ENCODE data around the gene SLC31A1. TPM values are rescaled to one million over a fixed set of nuclear protein-coding genes. Genes with fewer than 3 reads are reported as not detected.

Gene SLC31A1
- total and polyA plus RNA-seq, 8 donors: 2.5 to 16.1 (median 10.5) TPM

GRCh38 chr9:113219186-113219936, 2.0 kb upstream of the SLC31A1 start:
- no peaks in the 10 kb centered on the region for H3K27me3 ChIP-seq
- DNase-seq (no peak), ATAC-seq (no peak), FAIRE-seq (no peak)
- peak overlapping the region in 1 of 4 donors; percentile 56 for H3K4me3 ChIP-seq
- peak overlapping the region in 2 of 4 donors; percentile 14 to 42 for H3K27ac ChIP-seq
- intact Hi-C loops (cut with DNase I): no loop called here
- WGBS, 2 donors: 67 to 72% methylated on average over 3 of the region's 3 CpGs
- TF ChIP-seq, protein P1, sequence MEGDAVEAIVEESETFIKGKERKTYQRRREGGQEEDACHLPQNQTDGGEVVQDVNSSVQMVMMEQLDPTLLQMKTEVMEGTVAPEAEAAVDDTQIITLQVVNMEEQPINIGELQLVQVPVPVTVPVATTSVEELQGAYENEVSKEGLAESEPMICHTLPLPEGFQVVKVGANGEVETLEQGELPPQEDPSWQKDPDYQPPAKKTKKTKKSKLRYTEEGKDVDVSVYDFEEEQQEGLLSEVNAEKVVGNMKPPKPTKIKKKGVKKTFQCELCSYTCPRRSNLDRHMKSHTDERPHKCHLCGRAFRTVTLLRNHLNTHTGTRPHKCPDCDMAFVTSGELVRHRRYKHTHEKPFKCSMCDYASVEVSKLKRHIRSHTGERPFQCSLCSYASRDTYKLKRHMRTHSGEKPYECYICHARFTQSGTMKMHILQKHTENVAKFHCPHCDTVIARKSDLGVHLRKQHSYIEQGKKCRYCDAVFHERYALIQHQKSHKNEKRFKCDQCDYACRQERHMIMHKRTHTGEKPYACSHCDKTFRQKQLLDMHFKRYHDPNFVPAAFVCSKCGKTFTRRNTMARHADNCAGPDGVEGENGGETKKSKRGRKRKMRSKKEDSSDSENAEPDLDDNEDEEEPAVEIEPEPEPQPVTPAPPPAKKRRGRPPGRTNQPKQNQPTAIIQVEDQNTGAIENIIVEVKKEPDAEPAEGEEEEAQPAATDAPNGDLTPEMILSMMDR (IDR thresholded peaks at IDR 0.05): no peak
- H3K9me3 ChIP-seq: no peaks in the 10 kb centered on the region
- no peaks in the 10 kb centered on the region for H3K36me3 ChIP-seq
- H3K4me1 ChIP-seq: peaks cover 16 to 27% (median 21%) of the 10 kb centered on the region in 3 donors

- H3K4me1 ChIP-seq: peaks cover 15 to 27% (median 21%) of the 10 kb centered on the region in 3 donors
- TF ChIP-seq, protein P1 (IDR thresholded peaks at IDR 0.05): no peak
- H3K27me3 ChIP-seq: no peaks in the 10 kb centered on the region
- DNase-seq (no peak), FAIRE-seq (no peak), ATAC-seq (no peak)
- 13 to 18% methylated on average over 1 of the region's 1 CpG for WGBS, 2 donors
- H3K36me3 ChIP-seq: no peaks in the 10 kb centered on the region
- intact Hi-C loops (cut with DNase I): no loop called here
- H3K27ac ChIP-seq: peak overlapping the region in 2 of 4 donors; percentile 14 to 68
- no peaks in the 10 kb centered on the region for H3K9me3 ChIP-seq
- peak overlapping the region; percentile 56 to 72 (median 68) for H3K4me3 ChIP-seq
Observed at GRCh38 chr9:113219969-113220368, 1.4 kb upstream of the SLC31A1 start.

GRCh38 chr9:113220467-113221002, 809 bp upstream of the SLC31A1 start:
- no peaks in the 10 kb centered on the region for H3K27me3 ChIP-seq
- peak in 1 of 4 donors; percentile 2 for ATAC-seq
- TF ChIP-seq, protein P1 (IDR thresholded peaks at IDR 0.05): no peak
- DNase-seq: no peak
- FAIRE-seq: no peak
- no peaks in the 10 kb centered on the region for H3K9me3 ChIP-seq
- H3K36me3 ChIP-seq: no peaks in the 10 kb centered on the region
- 3 to 7% methylated on average over 11 of the region's 11 CpGs for WGBS, 2 donors
- intact Hi-C loops (cut with DNase I): no loop called here
- H3K4me3 ChIP-seq: peak overlapping the region; percentile 56 to 72 (median 68)
- peaks cover 11 to 27% (median 21%) of the 10 kb centered on the region in 3 donors for H3K4me1 ChIP-seq
- peak overlapping the region; percentile 14 to 86 (median 64) for H3K27ac ChIP-seq

DNA sequence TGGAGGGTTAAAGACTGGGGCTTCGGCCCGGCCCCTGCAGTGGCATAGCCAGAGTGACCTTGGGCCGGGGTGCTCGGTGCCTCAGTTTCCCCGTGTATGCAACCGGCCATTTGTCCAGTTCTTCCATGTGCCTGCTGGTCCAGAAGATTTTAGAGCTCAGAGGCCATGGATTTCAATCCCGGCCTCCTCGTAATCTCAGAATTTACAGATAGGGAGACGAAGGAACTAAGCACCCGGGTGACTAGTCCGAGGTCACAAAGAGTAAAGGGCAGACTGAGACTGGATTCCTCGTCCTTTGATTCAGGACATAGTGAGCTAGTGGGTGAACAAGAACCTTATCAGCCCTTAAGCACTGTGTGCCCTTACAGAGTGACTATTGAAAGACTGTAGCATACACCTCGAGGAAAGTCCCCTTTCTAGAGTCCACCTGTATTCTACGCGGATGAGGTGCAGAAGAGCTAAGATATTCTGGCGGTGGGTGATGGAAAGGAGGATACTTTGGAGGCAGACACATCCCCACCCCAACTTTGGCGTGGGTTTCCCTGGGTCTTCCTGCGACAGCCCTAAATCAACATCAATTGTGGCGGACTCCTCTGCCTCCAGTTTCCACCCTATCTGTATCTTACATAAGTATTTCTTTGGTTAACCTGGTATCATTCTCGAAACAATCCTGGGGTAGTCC, 597 bp downstream of the SLC31A1 start:
- FAIRE-seq (no peak), DNase-seq (peak in 1 of 6 donors; percentile 20), ATAC-seq (peak; percentile 25 to 34 (median 28))
- peak overlapping the region; percentile 46 to 86 (median 66) for H3K27ac ChIP-seq
- H3K36me3 ChIP-seq: no peaks in the 10 kb centered on the region
- 4% methylated on average over 20 of the region's 20 CpGs for WGBS, 2 donors
- H3K9me3 ChIP-seq: no peaks in the 10 kb centered on the region
- TF ChIP-seq, protein P1 (IDR thresholded peaks at IDR 0.05): no peak
- no peaks in the 10 kb centered on the region for H3K27me3 ChIP-seq
- peak overlapping the region; percentile 43 to 68 (median 62) for H3K4me3 ChIP-seq
- H3K4me1 ChIP-seq: peaks cover 4 to 27% (median 16%) of the 10 kb centered on the region in 3 donors
- intact Hi-C loops (cut with DNase I): no loop called here
